K562 (cell line): Measurements from ENCODE around the gene RPS27. TPM values are rescaled to one million over a fixed set of nuclear protein-coding genes. Genes with fewer than 3 reads are reported as not detected.

ENCODE experiments used
- ATAC-seq: fragments of 200-7000 bp; cut with Tn5 transposase; 3 replicates; pipeline ENCODE4 v1.9.1; 2020; ENCODE audit warnings: moderate library complexity
- BruUV-seq: library from RNA; stranded (reverse); fragments of 400-500 nt; replicated peaks from 2 replicates; lab custom pipeline; 2021; lab: Mats Ljungman, UMichigan
- CTCF ChIA-PET: fragments of 300-600 bp; formaldehyde crosslinking; extraction: SDS; loops from one replicate; lab custom pipeline; 2021; ENCODE audit warnings: low intra/inter-chr PET ratio; lab: Yijun Ruan, JAX
- POLR2A ChIA-PET: fragments of 300-600, 350-650 bp; sonication (Branson Sonifier 250); formaldehyde crosslinking; extraction: SDS; loops from one replicate; lab custom pipeline; 2021; ENCODE audit warnings: antibody characterized with exemption, inconsistent platforms; lab: Yijun Ruan, JAX
- DNase-seq, 4 experiments: peaks; one replicate each; pipeline versions ENCODE4 v3.0.0 to v3.0.0-alpha.2; 2011 to 2018; ENCODE audit warnings: low spot score in 3 of 4, mixed read lengths in 3 of 4; ENCODE audit errors: extremely low read depth in 1 of 4
- FAIRE-seq: peaks from 2 replicates; lab custom pipeline; 2011; peaks lifted over from hg19 to GRCh38; lab: Jason Lieb, UNC
- H2AFZ ChIP-seq: 2 replicates; pipeline ENCODE4 v1.6.0; 2011; ENCODE audit warnings: low read depth, low read length, control low read depth, inconsistent platforms
- H3K27ac ChIP-seq: fragments of 200-600 bp; 3 replicates; pipeline ENCODE4 v1.8.0; 2011; ENCODE audit warnings: low read depth, mild to moderate bottlenecking, control low read depth, inconsistent platforms, low read length, moderate library complexity, mixed read lengths; ENCODE audit errors: extremely low read depth
- H3K27me3 ChIP-seq, 2 experiments: fragments of 300-600 bp in 1 of 2; 2 replicates in 1 of 2; 3 replicates in 1 of 2; pipeline versions ENCODE4 v1.6.0 to v1.8.0; 2011; ENCODE audit warnings: inconsistent platforms in 2 of 2, low read length in 2 of 2, mild to moderate bottlenecking in 1 of 2, mixed read lengths in 1 of 2, moderate library complexity in 1 of 2; ENCODE audit not compliant: control insufficient read depth in 2 of 2, insufficient read depth in 2 of 2
- H3K36me3 ChIP-seq: fragments of 300-600 bp; 3 replicates; pipeline ENCODE4 v1.8.0; 2011; ENCODE audit warnings: mild to moderate bottlenecking, low read length, inconsistent platforms; ENCODE audit not compliant: control insufficient read depth, insufficient read depth
- H3K4me1 ChIP-seq, 2 experiments: fragments of 200-600 bp in 1 of 2; replicated peaks in 1 of 2; 2 replicates in 1 of 2; 3 replicates in 1 of 2; pipeline versions ENCODE4 v1.5.1 to v1.8.0; 2011; ENCODE audit warnings: inconsistent platforms in 2 of 2, low read length in 2 of 2, mild to moderate bottlenecking in 1 of 2, mixed read lengths in 1 of 2, moderate library complexity in 1 of 2; ENCODE audit not compliant: control insufficient read depth in 2 of 2, insufficient read depth in 2 of 2
- H3K4me2 ChIP-seq: 2 replicates; pipeline ENCODE4 v1.6.1; 2011; ENCODE audit warnings: low read length, control low read depth, inconsistent platforms, mixed read lengths; ENCODE audit not compliant: insufficient read depth
- H3K4me3 ChIP-seq: fragments of 200-600 bp; sonication (generic), shearing (Covaris generic); 2 replicates; pipeline ENCODE4 v1.5.1; 2016; ENCODE audit warnings: control low read depth, inconsistent platforms
- H3K79me2 ChIP-seq: fragments of 200-600 bp; 3 replicates; pipeline ENCODE4 v1.8.0; 2011; ENCODE audit warnings: low read length, inconsistent platforms; ENCODE audit not compliant: control insufficient read depth, insufficient read depth
- H3K9ac ChIP-seq, 2 experiments: 2 replicates each; pipeline versions ENCODE4 v1.6.0 to v1.6.1; 2011; ENCODE audit warnings: low read depth in 2 of 2, low read length in 2 of 2, control low read depth in 1 of 2, inconsistent platforms in 1 of 2, mild to moderate bottlenecking in 1 of 2, mixed read lengths in 1 of 2; ENCODE audit not compliant: insufficient read depth in 1 of 2
- H3K9me1 ChIP-seq: one replicate; pipeline ENCODE4 v1.6.0; 2011; ENCODE audit warnings: inconsistent platforms, mild to moderate bottlenecking, low read length, moderate library complexity; ENCODE audit not compliant: control insufficient read depth, insufficient read depth
- H3K9me3 ChIP-seq: replicated peaks from 2 replicates; pipeline ENCODE4 v1.5.1; 2011; ENCODE audit warnings: low read depth, low read length, inconsistent platforms; ENCODE audit not compliant: control insufficient read depth, insufficient read depth
- H4K20me1 ChIP-seq: replicated peaks from 2 replicates; pipeline ENCODE4 v1.6.1; 2011; ENCODE audit warnings: low read length, inconsistent platforms, mixed read lengths; ENCODE audit not compliant: control insufficient read depth, insufficient read depth
- ESRRA ChIP-seq: fragments of 450-650 bp; IDR thresholded peaks from 2 replicates; pipeline ENCODE4 v1.6.1; 2014; ENCODE audit warnings: low read depth, mild to moderate bottlenecking, moderate library complexity, borderline replicate concordance
- HCFC1 ChIP-seq: IDR thresholded peaks from 2 replicates; pipeline ENCODE4 v1.6.1; 2012; ENCODE audit warnings: low read depth, low read length, improper control_type of control experiment
- HSF4 ChIP-seq: fragments of 250-450 bp; sonication (Bioruptor Pico); IDR thresholded peaks from 2 replicates; pipeline ENCODE4 v2.1.2; 2022; ENCODE audit warnings: mild to moderate bottlenecking, moderate library complexity, borderline replicate concordance
- NFIX ChIP-seq: fragments of 250-450 bp; sonication (Bioruptor Pico); IDR thresholded peaks from 2 replicates; pipeline ENCODE4 v1.4.0; 2020; ENCODE audit warnings: low read depth, mild to moderate bottlenecking, moderate library complexity
- POLR2AphosphoS5 ChIP-seq: IDR thresholded peaks from 2 replicates; pipeline ENCODE4 v1.6.1; 2011; ENCODE audit warnings: mild to moderate bottlenecking, low read depth, low read length, moderate library complexity; ENCODE audit not compliant: control insufficient read depth, insufficient read depth
- TCF7 ChIP-seq: sonication (generic); IDR thresholded peaks from 2 replicates; pipeline ENCODE4 v1.6.1; 2016; ENCODE audit warnings: antibody characterized with exemption, borderline replicate concordance
- USF1 ChIP-seq: sonication (generic); formaldehyde crosslinking; IDR thresholded peaks from 2 replicates; pipeline ENCODE4 v1.9.0; 2022; ENCODE audit warnings: mild to moderate bottlenecking, missing genetic modification reagents
- ZKSCAN1 ChIP-seq: fragments of 150-350 bp; IDR thresholded peaks from 2 replicates; pipeline ENCODE4 v1.6.1; 2016; ENCODE audit warnings: low read depth, low read length
- ZNF407 ChIP-seq: fragments of 450-650 bp; IDR thresholded peaks from 2 replicates; pipeline ENCODE4 v1.6.1; 2016; ENCODE audit warnings: low read depth
- ZNF449 ChIP-seq: fragments of 250-450 bp; sonication (Bioruptor Pico); IDR thresholded peaks from 2 replicates; pipeline ENCODE4 v1.8.0; 2022; ENCODE audit warnings: moderate library complexity, mild to moderate bottlenecking, inconsistent platforms
- WGBS: fragments of 100-300 bp; shearing (Covaris generic); methylation state at CpG from one replicate; pipeline ENCODE4 v1.1.6; 2016; ENCODE audit warnings: low coverage, mixed read lengths; ENCODE audit not compliant: insufficient coverage; ENCODE audit errors: missing lambda C conversion rate; 5-methylcytosine and 5-hydroxymethylcytosine counted together
- in situ Hi-C: fragments of 300-500 bp; cut with MboI; formaldehyde crosslinking; loops from 4 replicates; pipeline ENCODE4 v1.15.0; 2018; ENCODE audit warnings: inconsistent platforms, mixed read lengths
- intact Hi-C: fragments of 100-400 bp; cut with micrococcal nuclease; formaldehyde crosslinking; loops from 2 replicates; pipeline ENCODE4 v1.14.2; 2022
- polyA plus RNA-seq, 8 experiments: library from polyadenylated mRNA; depleted of rRNA in 4 of 8; stranded (reverse) in 5 of 8; unstranded in 3 of 8; fragments of >200 nt; fragmentation: Nextera tagmentation in 2 of 8; fragmentation: Illumina TruSeq in 1 of 8; extraction: Ambion mirVana in 2 of 8; extraction: Trizol in 1 of 8; gene quantifications; 2 replicates each; pipeline versions ENCODE4 v1.2.1 to v1.2.3, GENCODE V29; 2011 to 2014; ENCODE audit warnings: inconsistent platforms in 1 of 8, missing spikeins in 1 of 8
- total RNA-seq, 7 experiments: library from RNA; depleted of rRNA in 6 of 7; stranded (reverse); fragments of >200 nt in 6 of 7; fragmentation: Illumina TruSeq in 2 of 7; extraction: Trizol in 2 of 7; gene quantifications; 2 replicates each; pipeline versions ENCODE4 v1.2.1 to v1.2.3, GENCODE V29; 2011 to 2021; ENCODE audit warnings: low replicate concordance in 1 of 7

RPS27 gene
- total and polyA plus RNA-seq, 9 of the 15 experiments (the other 6 are each of a cell fraction or from before 2014, with no cell fraction given): 2,091 to 9,377 (median 6,706) TPM

GRCh38 chr1:153946622-153947241 lies 43.8 kb upstream of the RPS27 start, which contains the start of gene DENND4B:
TSS of gene DENND4B (minus strand) at chr1:153946718. CDS start at chr1:153944374, 2,344 bp downstream.
- peak; percentile 94 for ATAC-seq
- whole genome bisulfite sequencing: 20% methylated on average over 13 of the region's 28 CpGs
- Histone ChIP-seq H3K4me1 (peaks cover 12 to 32% of the 10 kb centered on the region in 2 experiments; a peak in 4 of 5 replicates), H3K9me3 (no peaks in the 10 kb centered on the region), H3K79me2 (peaks cover 29% of the 10 kb centered on the region), H3K36me3 (peaks cover 69% of the 10 kb centered on the region), H3K27ac (peak within 1 kb of the TSS; percentile 85), H3K27me3 (no peaks in the 10 kb centered on the region), H3K4me2 (peak within 1 kb of the TSS; percentile 98), H3K9me1 (no peaks in the 10 kb centered on the region), H3K9ac (peak within 1 kb of the TSS; percentile 88 to 99), H3K4me3 (peak within 1 kb of the TSS; percentile 99), H4K20me1 (no peaks in the 10 kb centered on the region), H2AFZ (peak within 1 kb of the TSS; percentile 60; the same call in 1 of the 2 replicates)
- ChIA-PET POLR2A (interaction anchor here (0.6 to 5.5 kb wide), 15 partner anchors 11 to 316 kb away, joined by 3 to 39 read pairs (median 4); partner anchors contain the start of genes CREB3L4, CRTC2, GATAD2B and JTB), CTCF (interaction anchor here (0.5 to 1.8 kb wide), 4 partner anchors 16 to 326 kb away, joined by 3 to 7 read pairs (median 4); partner anchors contain the start of gene HAX1)
- no TSS peak for BruUV-seq
- peak; percentile 92 to 96 (median 95) for DNase-seq
- peak; percentile 81 for FAIRE-seq
- in situ Hi-C loops: no loop called here
- intact Hi-C loops: loop anchor here (5.0 kb wide), 1 partner anchor 41 kb away; the partner anchor contains the start of gene RAB13
- TF ChIP-seq ZNF407 (no peak), ZKSCAN1 (no peak), ZNF449 (no peak), USF1 (CRISPR knock-in tag) (no peak), HSF4 (no peak), ESRRA (peak; percentile 37; the same call in 1 of the 2 replicates), NFIX (no peak), POLR2AphosphoS5 (peak; percentile 67), TCF7 (no peak), HCFC1 (peak; percentile 67)
